ENCODE results near the gene TUFT1.

The TUFT1 gene

GRCh38 chr1:151540021-151540981 is at the start of gene TUFT1:
TUFT1 (plus strand) TSS chr1:151540309; CDS start chr1:151540367, 58 bp downstream.
- DNase-seq (ENCODE audit: extremely low read depth in 1 of 2, low read depth in 1 of 2) = peak; percentile 87 to 91

- DNase-seq (ENCODE audit: extremely low read depth in 1 of 2, low read depth in 1 of 2) = no peak
Measured at GRCh38 chr1:151491641-151492040, 48.5 kb upstream of the TUFT1 start.

GRCh38 chr1:151492120-151492519 is 48.0 kb upstream of the TUFT1 start:
- no peak for DNase-seq (ENCODE audit: extremely low read depth in 1 of 2, low read depth in 1 of 2)

- DNase-seq (ENCODE audit: extremely low read depth in 1 of 2, low read depth in 1 of 2) = no peak
Measured at GRCh38 chr1:151493042-151493441, 47.1 kb upstream of the TUFT1 start.

- DNase-seq (ENCODE audit: extremely low read depth in 1 of 2, low read depth in 1 of 2) = no peak
Measured at GRCh38 chr1:151494741-151495281, 45.3 kb upstream of the TUFT1 start.

- no peak for DNase-seq (ENCODE audit: extremely low read depth in 1 of 2, low read depth in 1 of 2)
Measured at GRCh38 chr1:151495316-151495715, 44.8 kb upstream of the TUFT1 start.

- DNase-seq (ENCODE audit: extremely low read depth in 1 of 2, low read depth in 1 of 2) = no peak
Measured at GRCh38 chr1:151499365-151499764, 40.7 kb upstream of the TUFT1 start.

- DNase-seq (ENCODE audit: extremely low read depth in 1 of 2, low read depth in 1 of 2) = no peak
Measured at GRCh38 chr1:151499930-151500329, 40.2 kb upstream of the TUFT1 start.

GRCh38 chr1:151501474-151501873 is 38.6 kb upstream of the TUFT1 start:
- no peak for DNase-seq (ENCODE audit: extremely low read depth in 1 of 2, low read depth in 1 of 2)

GRCh38 chr1:151502035-151502700 is 37.9 kb upstream of the TUFT1 start:
- no peak for DNase-seq (ENCODE audit: extremely low read depth in 1 of 2, low read depth in 1 of 2)

GRCh38 chr1:151502859-151503780 is 37.0 kb upstream of the TUFT1 start:
- no peak for DNase-seq (ENCODE audit: extremely low read depth in 1 of 2, low read depth in 1 of 2)

- no peak for DNase-seq (ENCODE audit: extremely low read depth in 1 of 2, low read depth in 1 of 2)
Measured at GRCh38 chr1:151504252-151504651, 35.9 kb upstream of the TUFT1 start.

GRCh38 chr1:151504759-151505158 is 35.4 kb upstream of the TUFT1 start:
- no peak for DNase-seq (ENCODE audit: extremely low read depth in 1 of 2, low read depth in 1 of 2)

- no peak for DNase-seq (ENCODE audit: extremely low read depth in 1 of 2, low read depth in 1 of 2)
Measured at GRCh38 chr1:151508833-151509232, 31.3 kb upstream of the TUFT1 start.

- DNase-seq (ENCODE audit: extremely low read depth in 1 of 2, low read depth in 1 of 2) = no peak
Measured at GRCh38 chr1:151509350-151510019, 30.6 kb upstream of the TUFT1 start.

- no peak for DNase-seq (ENCODE audit: extremely low read depth in 1 of 2, low read depth in 1 of 2)
Measured at GRCh38 chr1:151510020-151510405, 30.1 kb upstream of the TUFT1 start.

GRCh38 chr1:151510614-151510956 is 29.5 kb upstream of the TUFT1 start:
- no peak for DNase-seq (ENCODE audit: extremely low read depth in 1 of 2, low read depth in 1 of 2)

GRCh38 chr1:151510957-151511635 is 29.0 kb upstream of the TUFT1 start, which contains the start of gene CGN:
CGN (plus strand) TSS chr1:151511387; CDS start chr1:151518520, 7,133 bp downstream.
- peak; percentile 68 to 80 for DNase-seq (ENCODE audit: extremely low read depth in 1 of 2, low read depth in 1 of 2)

- DNase-seq (ENCODE audit: extremely low read depth in 1 of 2, low read depth in 1 of 2) = peak in 1 of 2 donors; percentile 4
Measured at GRCh38 chr1:151511636-151512215, 28.4 kb upstream of the TUFT1 start.
